Sciatic nerve (tissue), 2 donors: Measurements from ENCODE around the gene KCNQ1. TPM values are rescaled to one million over a fixed set of nuclear protein-coding genes. Genes with fewer than 3 reads are reported as not detected.

Experiments
- ATAC-seq: fragments of 200-7000 bp; cut with Tn5 transposase; one replicate; pipeline ENCODE4 v1.9.1; 2020; ENCODE audit warnings: mild to moderate bottlenecking, moderate library complexity
- DNase-seq: peaks from one replicate; pipeline ENCODE4 v3.0.0-alpha.2; 2020; ENCODE audit warnings: low spot score
- intact Hi-C: fragments of 100-400 bp; cut with DNase I; formaldehyde crosslinking; loops from one replicate; pipeline ENCODE4 v1.14.2; 2022
- total RNA-seq: library from RNA; stranded (reverse); fragmentation: NEBNext Ultra II Directional; extraction: Animal tissue kit (Norgen Biotek cat#: 25700); gene quantifications from one replicate; pipeline ENCODE4 v1.2.1, GENCODE V29; 2021
- donor health status: DM: no; HTN: no; CAD: no.
- donor health status: DM: no; HTN: no; CAD: no.

The KCNQ1 gene
- total RNA-seq, 1 donor from 2014 or later = 6.2 TPM

- ATAC-seq = no peak
- DNase-seq = no peak
Measured at GRCh38 chr11:2535673-2536439, 91.0 kb downstream of the KCNQ1 start.

GRCh38 chr11:2536440-2536989 is 91.7 kb downstream of the KCNQ1 start:
- no peak for ATAC-seq
- DNase-seq = no peak
- intact Hi-C loops = loop anchor here (10.0 kb wide), 2 partner anchors 138 to 232 kb away; partner anchors contain the start of genes C11orf21 and TSPAN32

More at GRCh38 chr11:2535673-2536439, 91.0 kb downstream of the KCNQ1 start:
- intact Hi-C loops = loop anchor here (10.0 kb wide), 2 partner anchors 139 to 231 kb away; partner anchors contain the start of genes C11orf21 and TSPAN32

GRCh38 chr11:2537010-2537705 is 92.3 kb downstream of the KCNQ1 start:
- intact Hi-C loops = loop anchor here (10.0 kb wide), 2 partner anchors 138 to 232 kb away; partner anchors contain the start of genes C11orf21 and TSPAN32
- no peak for ATAC-seq
- no peak for DNase-seq

- intact Hi-C loops = loop anchor here (10.0 kb wide), 2 partner anchors 137 to 233 kb away; partner anchors contain the start of genes C11orf21 and TSPAN32
- DNase-seq = no peak
- no peak for ATAC-seq
Measured at GRCh38 chr11:2537896-2538724, 93.3 kb downstream of the KCNQ1 start.

- ATAC-seq (no peak), DNase-seq (peak; percentile 49)
- intact Hi-C loops = loop anchor here (10.0 kb wide), 2 partner anchors 136 to 234 kb away; partner anchors contain the start of genes C11orf21 and TSPAN32
Measured at GRCh38 chr11:2538951-2539350, 94.1 kb downstream of the KCNQ1 start.

GRCh38 chr11:2539371-2540222 is 94.8 kb downstream of the KCNQ1 start:
- intact Hi-C loops = loop anchor here (5.0 to 10.0 kb wide), 3 partner anchors 135 to 438 kb away; partner anchors contain the start of genes C11orf21 and TSPAN32
- ATAC-seq = no peak
- peak; percentile 51 for DNase-seq

- intact Hi-C loops = loop anchor here (5.0 kb wide), 1 partner anchor 437 kb away; no protein-coding TSS in a partner anchor
- peak; percentile 45 for DNase-seq
- ATAC-seq = no peak
Measured at GRCh38 chr11:2540223-2540991, 95.6 kb downstream of the KCNQ1 start.

- peak; percentile 37 for DNase-seq
- intact Hi-C loops = loop anchor here (5.0 kb wide), 1 partner anchor 436 kb away; no protein-coding TSS in a partner anchor
- ATAC-seq = no peak
Measured at GRCh38 chr11:2540992-2541680, 96.3 kb downstream of the KCNQ1 start.

GRCh38 chr11:2541881-2542361 is 97.1 kb downstream of the KCNQ1 start:
- intact Hi-C loops = loop anchor here (5.0 kb wide), 1 partner anchor 435 kb away; no protein-coding TSS in a partner anchor
- no peak for ATAC-seq
- peak; percentile 40 for DNase-seq

- intact Hi-C loops = loop anchor here (5.0 kb wide), 1 partner anchor 435 kb away; no protein-coding TSS in a partner anchor
- no peak for ATAC-seq
- DNase-seq = peak; percentile 36
Measured at GRCh38 chr11:2542406-2542805, 97.6 kb downstream of the KCNQ1 start.

GRCh38 chr11:2547806-2548205 is 103.0 kb downstream of the KCNQ1 start:
- no peak for ATAC-seq
- intact Hi-C loops = no loop called here
- DNase-seq = peak; percentile 47

- intact Hi-C loops = no loop called here
- DNase-seq (peak; percentile 48), ATAC-seq (no peak)
Measured at GRCh38 chr11:2548596-2548995, 103.8 kb downstream of the KCNQ1 start.

GRCh38 chr11:2549080-2549479 is 104.3 kb downstream of the KCNQ1 start:
- intact Hi-C loops = no loop called here
- DNase-seq (peak; percentile 36), ATAC-seq (no peak)

- ATAC-seq (peak; percentile 44), DNase-seq (peak; percentile 36)
- intact Hi-C loops = no loop called here
Measured at GRCh38 chr11:2549491-2549875, 104.7 kb downstream of the KCNQ1 start.

- DNase-seq = peak; percentile 55
- peak; percentile 46 for ATAC-seq
- intact Hi-C loops = no loop called here
Measured at GRCh38 chr11:2549876-2550605, 105.2 kb downstream of the KCNQ1 start.
